GM19467 (cell line): ENCODE measurements around the gene TMEM43.
A peak's percentile ranks its signal among the peaks of the same experiment; 100 is the strongest.

Source experiments
- ATAC-seq: cut with Tn5 transposase; IDR thresholded peaks from one replicate; pipeline ENCODE4 v1.9.1; 2021; ENCODE audit warnings: mild to moderate bottlenecking, moderate library complexity; ENCODE audit not compliant: unreplicated experiment

Gene TMEM43

DNA sequence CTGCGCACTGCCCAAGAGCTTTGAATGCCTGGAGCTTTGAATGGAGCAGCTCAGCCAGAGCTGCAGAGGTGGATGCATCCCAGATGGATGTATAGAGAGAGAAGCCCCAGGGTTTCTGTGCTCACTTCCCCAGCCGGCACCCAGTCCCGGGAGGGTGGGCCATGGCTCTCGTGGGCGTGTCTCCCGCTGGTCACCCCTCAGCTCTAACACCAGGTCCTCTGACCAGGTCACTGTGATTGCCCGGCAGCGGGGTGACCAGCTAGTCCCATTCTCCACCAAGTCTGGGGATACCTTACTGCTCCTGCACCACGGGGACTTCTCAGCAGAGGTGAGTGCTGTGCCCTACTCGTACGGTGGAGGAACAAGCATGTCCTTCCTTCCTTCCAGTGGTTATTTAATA is 10.7 kb downstream of the TMEM43 start:
- no peak for ATAC-seq

DNA sequence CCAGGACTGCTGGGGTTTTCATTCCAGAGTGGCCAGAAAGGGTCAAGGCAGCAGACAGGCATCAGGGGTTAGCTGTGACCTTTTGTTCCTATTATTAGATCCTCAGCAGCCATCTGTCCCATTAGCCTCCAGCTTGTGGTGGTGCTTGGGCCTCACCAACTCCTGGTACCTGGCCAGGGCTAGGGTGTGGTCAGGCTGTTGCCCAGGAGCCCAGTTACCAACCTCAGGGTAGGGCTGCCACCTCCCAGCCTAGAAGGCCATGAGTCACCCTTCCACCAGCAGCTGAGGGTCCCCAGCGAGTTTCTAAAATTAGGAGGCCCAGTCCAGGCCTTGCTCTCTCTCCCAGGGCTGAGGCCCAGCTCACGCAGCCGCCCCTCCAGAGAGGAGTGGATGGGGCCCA is 12.2 kb downstream of the TMEM43 start:
- ATAC-seq = no peak

- ATAC-seq = no peak
Measured at GRCh38 chr3:14137445-14137844, 12.6 kb downstream of the TMEM43 start.

DNA sequence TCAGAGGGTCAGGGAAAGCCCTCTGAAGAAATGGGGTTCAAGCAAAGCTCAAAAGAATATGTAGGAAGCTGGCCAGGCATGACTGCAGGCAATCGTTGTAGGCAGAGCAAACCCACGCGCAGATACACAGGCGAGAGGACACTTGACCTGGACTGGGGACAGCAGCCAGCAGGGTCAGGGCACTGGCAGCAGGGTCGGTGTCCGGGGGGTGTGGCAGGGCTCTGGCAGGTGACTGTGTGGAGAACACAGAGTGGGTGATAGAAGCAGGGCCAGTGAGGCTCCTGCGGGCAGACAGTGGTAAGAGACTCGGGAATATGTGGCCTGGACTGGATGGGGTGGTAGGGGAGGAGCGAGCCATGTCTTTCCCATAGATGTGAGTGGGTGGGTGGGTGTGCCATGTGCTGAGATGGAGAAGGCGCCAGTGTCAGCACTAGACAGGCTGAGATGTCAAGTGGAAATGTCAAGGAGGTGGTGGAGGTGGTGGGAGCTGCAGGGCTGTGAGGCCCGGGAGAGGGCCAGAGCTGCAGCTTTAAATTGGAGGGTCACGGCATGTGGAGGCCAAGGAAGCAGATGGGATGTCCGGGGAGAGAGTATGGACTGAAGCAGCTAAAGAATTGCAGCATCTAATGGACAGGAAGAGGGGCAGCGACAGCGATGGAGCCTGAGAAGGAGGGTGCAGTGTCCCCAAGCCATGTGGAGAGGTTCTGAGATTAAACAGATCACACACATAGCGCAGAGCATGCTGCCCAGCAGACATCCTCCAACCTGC is 13.4 kb downstream of the TMEM43 start:
- ATAC-seq = no peak

- ATAC-seq = no peak
Measured at GRCh38 chr3:14138878-14139655, 14.2 kb downstream of the TMEM43 start.

DNA sequence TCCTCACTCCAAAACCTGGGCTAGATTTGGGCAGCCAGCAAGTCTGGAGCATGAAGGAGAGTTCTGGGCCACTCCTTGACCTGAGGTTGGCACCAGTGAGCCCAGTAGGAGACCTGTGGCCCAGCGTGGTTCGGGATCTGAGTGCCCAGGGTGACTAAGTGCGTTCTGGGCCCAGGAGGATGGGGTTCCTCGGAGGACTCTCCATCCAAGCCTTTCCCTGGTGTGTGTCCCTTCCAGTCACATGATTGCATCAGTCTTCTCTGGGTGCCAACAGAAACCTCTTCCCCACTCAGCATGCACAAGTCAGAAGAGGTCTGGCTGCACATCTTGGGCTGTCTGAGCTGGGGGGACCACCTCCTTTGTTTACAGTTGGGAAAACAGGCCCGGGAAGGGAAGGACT is 14.9 kb downstream of the TMEM43 start:
- ATAC-seq = no peak

DNA sequence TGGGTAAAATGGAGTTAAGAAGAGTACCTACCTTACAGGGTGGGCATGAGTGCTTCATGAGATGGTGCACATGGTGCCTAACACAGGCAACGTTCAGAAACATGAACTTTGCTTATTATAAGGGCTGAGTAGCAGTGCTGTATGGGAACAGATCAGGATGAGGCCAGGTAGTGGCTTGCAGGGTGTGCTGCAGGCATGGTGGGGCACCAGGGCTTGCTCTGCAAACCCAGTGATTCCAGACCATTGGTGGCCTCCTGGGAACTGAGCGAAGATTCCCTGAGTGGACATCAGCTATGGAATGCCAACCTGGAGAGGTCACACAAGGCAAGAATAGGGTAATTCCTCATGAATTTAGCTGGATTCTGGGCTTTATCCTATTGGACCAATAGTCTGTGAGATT is 15.8 kb downstream of the TMEM43 start:
- ATAC-seq = no peak

DNA sequence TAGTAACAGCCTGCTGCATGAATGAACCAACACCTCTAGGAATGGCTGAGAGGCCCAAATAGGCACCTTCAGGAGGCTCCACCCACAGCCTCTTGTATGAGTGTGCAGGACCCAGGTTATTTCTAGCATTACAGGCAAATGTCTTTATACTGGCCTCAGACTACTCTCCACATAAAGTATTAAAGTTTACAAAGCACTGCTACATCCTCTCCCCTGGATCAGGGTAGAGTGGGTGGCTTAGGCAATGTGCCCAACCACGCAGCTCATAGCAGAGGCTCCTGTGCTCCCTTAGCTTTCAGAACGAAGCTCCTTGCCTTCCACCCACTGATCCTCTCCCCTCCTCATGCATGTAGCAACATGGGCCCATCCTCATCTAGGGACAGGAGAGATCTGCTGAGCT is 16.3 kb downstream of the TMEM43 start:
- ATAC-seq = no peak

DNA sequence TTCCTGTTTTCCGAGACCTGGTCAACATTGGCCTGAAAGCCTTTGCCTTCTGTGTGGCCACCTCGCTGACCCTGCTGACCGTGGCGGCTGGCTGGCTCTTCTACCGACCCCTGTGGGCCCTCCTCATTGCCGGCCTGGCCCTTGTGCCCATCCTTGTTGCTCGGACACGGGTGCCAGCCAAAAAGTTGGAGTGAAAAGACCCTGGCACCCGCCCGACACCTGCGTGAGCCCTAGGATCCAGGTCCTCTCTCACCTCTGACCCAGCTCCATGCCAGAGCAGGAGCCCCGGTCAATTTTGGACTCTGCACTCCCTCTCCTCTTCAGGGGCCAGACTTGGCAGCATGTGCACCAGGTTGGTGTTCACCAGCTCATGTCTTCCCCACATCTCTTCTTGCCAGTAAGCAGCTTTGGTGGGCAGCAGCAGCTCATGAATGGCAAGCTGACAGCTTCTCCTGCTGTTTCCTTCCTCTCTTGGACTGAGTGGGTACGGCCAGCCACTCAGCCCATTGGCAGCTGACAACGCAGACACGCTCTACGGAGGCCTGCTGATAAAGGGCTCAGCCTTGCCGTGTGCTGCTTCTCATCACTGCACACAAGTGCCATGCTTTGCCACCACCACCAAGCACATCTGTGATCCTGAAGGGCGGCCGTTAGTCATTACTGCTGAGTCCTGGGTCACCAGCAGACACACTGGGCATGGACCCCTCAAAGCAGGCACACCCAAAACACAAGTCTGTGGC is 16.9 kb downstream of the TMEM43 start:
- no peak for ATAC-seq

GRCh38 chr3:14142567-14143270 is 17.9 kb downstream of the TMEM43 start:
- no peak for ATAC-seq

- no peak for ATAC-seq
Measured at GRCh38 chr3:14143271-14144225, 18.7 kb downstream of the TMEM43 start.

- peak; percentile 81 for ATAC-seq
Measured at GRCh38 chr3:14144423-14145075, 19.7 kb downstream of the TMEM43 start.

DNA sequence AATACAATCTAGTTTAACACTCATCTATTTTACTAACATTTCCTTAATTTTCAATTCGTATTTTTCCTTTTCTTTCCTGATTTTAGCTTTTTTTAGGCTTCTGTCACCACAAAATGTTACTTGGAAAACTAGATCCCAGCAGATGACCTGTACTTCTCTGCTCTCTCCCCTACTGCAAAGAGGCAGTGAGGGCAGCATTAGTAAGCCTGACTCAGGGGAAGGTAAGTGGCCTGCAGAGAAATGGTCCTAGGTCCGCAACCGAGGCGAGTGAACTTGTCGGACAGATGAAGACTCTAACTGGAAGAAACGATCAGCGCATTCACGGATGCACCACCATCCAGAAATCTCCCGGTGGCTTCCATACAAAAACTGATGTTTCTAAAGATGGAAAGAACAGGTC is 20.4 kb downstream of the TMEM43 start:
- ATAC-seq = no peak

DNA sequence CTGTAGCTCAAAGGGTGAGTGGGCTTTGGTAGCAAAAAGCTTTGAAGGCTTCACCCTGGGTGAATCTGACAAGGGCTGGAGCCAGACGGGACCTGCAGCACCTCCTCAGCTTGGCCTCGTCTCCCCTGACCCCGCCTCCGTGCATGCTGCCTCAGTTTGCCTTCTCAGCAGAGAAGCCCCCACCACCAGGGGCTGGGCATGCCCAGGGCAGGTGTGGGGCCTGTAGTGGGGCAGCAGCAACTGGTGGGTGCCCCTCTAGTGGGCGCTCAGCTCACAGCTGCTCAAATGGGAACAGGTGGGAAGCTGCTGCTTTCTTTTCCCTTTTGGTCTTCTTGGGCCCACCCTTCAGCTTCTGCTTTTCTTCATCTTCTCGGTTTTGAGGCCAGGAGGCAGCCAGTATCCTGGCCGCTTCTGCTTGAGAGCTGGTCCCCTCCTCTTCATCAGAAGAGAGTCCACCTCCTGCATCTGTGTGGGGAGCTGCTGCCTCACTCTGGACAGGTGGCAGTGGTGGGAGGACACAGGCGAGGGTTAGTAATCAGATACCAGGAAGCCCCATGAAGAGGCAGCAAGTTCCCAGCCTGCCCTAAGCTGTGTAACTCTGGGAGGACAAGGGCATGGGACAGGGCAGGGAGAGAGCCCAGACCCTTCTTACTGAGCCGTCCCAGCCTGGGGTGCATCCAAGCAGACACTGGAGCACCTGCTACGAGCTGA is 21.0 kb downstream of the TMEM43 start:
- ATAC-seq = no peak

- no peak for ATAC-seq
Measured at GRCh38 chr3:14146381-14147065, 21.7 kb downstream of the TMEM43 start.

- ATAC-seq = no peak
Measured at GRCh38 chr3:14147066-14147435, 22.2 kb downstream of the TMEM43 start.

DNA sequence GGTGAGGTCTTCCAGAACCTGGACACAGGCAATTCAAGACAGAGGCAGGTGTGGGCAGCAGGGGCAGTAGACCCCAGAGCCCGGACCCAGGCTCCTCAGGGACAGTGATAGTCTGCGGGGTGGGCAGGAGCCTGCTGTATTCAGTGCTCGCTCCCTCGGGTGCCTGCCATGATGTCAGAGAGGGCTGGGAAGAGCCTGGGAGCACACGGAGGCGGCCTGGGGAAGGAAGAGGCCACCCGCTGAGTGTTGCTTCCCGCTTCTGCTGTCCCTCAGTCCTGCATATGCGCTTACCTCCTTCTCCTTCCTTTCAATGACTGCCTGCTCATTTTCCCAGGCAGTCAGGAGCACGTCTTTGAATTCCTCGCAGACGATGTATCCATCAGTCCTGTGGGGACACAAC is 22.8 kb downstream of the TMEM43 start:
- no peak for ATAC-seq
